Progenitor cell of endocrine pancreas (in vitro differentiated cells): ENCODE results near the gene DBN1. TPM values are rescaled to one million over a fixed set of nuclear protein-coding genes. Genes with fewer than 3 reads are reported as not detected.

Source experiments
- DNase-seq: peaks from one replicate; pipeline ENCODE4 v3.0.0; 2021; ENCODE audit warnings: low spot score; ENCODE audit not compliant: unreplicated experiment
- H3K27ac Mint-ChIP-seq: 2 replicates; pipeline ENCODE4 v1.8.0; 2021; ENCODE audit warnings: mild to moderate bottlenecking, moderate library complexity, mixed read lengths
- H3K27me3 Mint-ChIP-seq: 2 replicates; pipeline ENCODE4 v1.8.0; 2021; ENCODE audit warnings: mixed read lengths
- H3K36me3 Mint-ChIP-seq: 2 replicates; pipeline ENCODE4 v1.8.0; 2022; ENCODE audit warnings: mixed read lengths; ENCODE audit not compliant: insufficient read depth
- H3K4me1 Mint-ChIP-seq: 2 replicates; pipeline ENCODE4 v1.8.0; 2021; ENCODE audit warnings: low read depth, mixed read lengths
- H3K4me3 Mint-ChIP-seq: 2 replicates; pipeline ENCODE4 v1.8.0; 2021; ENCODE audit warnings: low read depth, mild to moderate bottlenecking, moderate library complexity, mixed read lengths
- H3K9me3 Mint-ChIP-seq: 2 replicates; pipeline ENCODE4 v1.8.0; 2021; ENCODE audit warnings: low read depth, mixed read lengths
- CTCF ChIP-seq: fragments of 200-600 bp; sonication (generic); IDR thresholded peaks from one replicate; pipeline ENCODE4 v1.5.0; 2021; ENCODE audit warnings: antibody characterized with exemption, mild to moderate bottlenecking; ENCODE audit not compliant: unreplicated experiment
- total RNA-seq: library from RNA; stranded (reverse); gene quantifications from 2 replicates; pipeline ENCODE4 v1.2.1, GENCODE V29; 2021

Gene DBN1
- total RNA-seq, 1 donor from 2014 or later: 396 TPM

- peaks cover 36% of the 10 kb centered on the region for H3K36me3 Mint-ChIP-seq
- H3K27ac Mint-ChIP-seq: peak overlapping the region; percentile 84
- DNase-seq: no peak
- no peaks in the 10 kb centered on the region for H3K27me3 Mint-ChIP-seq
- no peaks in the 10 kb centered on the region for H3K9me3 Mint-ChIP-seq
- no peak overlapping the region for H3K4me3 Mint-ChIP-seq
- H3K4me1 Mint-ChIP-seq: peaks cover 21% of the 10 kb centered on the region
- no peak for TF ChIP-seq CTCF
These were observed 5.1 kb downstream of the DBN1 start for GRCh38 chr5:177468329-177468684.

- Mint-ChIP-seq H3K27me3 (no peaks in the 10 kb centered on the region), H3K36me3 (peaks cover 41% of the 10 kb centered on the region), H3K4me1 (peaks cover 21% of the 10 kb centered on the region), H3K27ac (peak overlapping the region; percentile 52), H3K9me3 (no peaks in the 10 kb centered on the region), H3K4me3 (no peak overlapping the region)
- no peak for DNase-seq
- TF ChIP-seq CTCF: no peak
These were observed 6.0 kb downstream of the DBN1 start for GRCh38 chr5:177467436-177467835.

DNA sequence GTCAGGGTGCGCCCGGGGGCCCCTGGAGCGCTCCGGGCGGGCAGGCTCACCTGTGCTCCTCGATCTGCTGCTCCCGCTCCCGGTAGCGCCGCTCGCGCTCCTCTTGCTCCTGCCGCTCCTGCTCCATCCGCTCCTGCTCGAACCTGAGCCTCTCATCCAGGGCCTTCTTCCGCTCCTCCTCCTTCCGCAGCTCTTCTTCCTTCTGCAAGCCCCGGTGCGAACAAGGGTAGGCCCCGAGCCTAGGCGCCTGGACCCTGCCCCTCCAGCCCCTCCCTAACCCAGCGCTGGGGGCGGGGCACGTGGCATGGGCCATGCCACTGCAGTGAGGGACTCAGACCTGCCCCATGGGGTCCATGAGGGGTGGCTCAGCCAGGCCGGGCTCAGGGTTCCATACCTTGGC, 6.6 kb downstream of the DBN1 start:
- no peaks in the 10 kb centered on the region for H3K27me3 Mint-ChIP-seq
- no peaks in the 10 kb centered on the region for H3K9me3 Mint-ChIP-seq
- H3K4me3 Mint-ChIP-seq: no peak overlapping the region
- H3K27ac Mint-ChIP-seq: no peak overlapping the region
- H3K4me1 Mint-ChIP-seq: peaks cover 17% of the 10 kb centered on the region
- H3K36me3 Mint-ChIP-seq: peaks cover 41% of the 10 kb centered on the region
- no peak for TF ChIP-seq CTCF
- DNase-seq: no peak

- no peak overlapping the region for H3K27ac Mint-ChIP-seq
- H3K9me3 Mint-ChIP-seq: no peaks in the 10 kb centered on the region
- peaks cover 4% of the 10 kb centered on the region for H3K4me1 Mint-ChIP-seq
- no peak overlapping the region for H3K4me3 Mint-ChIP-seq
- no peaks in the 10 kb centered on the region for H3K27me3 Mint-ChIP-seq
- TF ChIP-seq CTCF: no peak
- H3K36me3 Mint-ChIP-seq: peaks cover 42% of the 10 kb centered on the region
- DNase-seq: no peak
These were observed 8.4 kb downstream of the DBN1 start for GRCh38 chr5:177465044-177465443.

DNA sequence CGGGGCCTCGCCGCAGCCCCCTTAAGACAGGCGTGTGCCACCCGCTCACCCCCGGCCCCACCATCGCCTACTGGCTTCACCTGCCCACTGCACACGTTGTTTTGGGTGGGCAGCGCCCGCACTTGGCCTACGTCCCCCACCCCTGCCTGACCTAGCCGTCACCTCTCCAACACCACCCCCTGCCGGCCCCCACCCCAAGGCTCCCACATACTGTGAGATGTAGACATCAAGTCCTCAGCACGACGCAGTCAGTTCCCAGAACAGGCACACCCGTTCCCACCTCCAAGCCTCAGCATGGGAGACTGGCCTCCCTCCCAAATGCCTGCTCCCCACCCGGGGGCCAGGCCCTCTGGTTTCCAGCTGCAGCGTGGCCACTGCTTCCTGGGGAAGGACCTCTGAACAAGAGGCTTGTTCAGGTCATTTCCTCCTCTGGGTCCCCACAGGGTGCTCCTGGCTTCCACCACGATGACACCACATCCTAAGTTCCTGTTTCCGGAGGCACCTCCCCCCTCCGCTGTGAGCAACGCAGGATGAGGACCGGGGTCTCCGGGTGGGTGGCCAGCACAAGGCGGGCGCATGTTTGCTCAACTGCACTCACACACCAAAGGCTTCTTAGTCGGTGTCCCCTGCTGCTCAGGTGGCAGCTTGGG, 11.3 kb downstream of the DBN1 start:
- Mint-ChIP-seq H3K4me3 (no peak overlapping the region), H3K9me3 (no peaks in the 10 kb centered on the region), H3K4me1 (peaks cover 2% of the 10 kb centered on the region), H3K27ac (no peak overlapping the region), H3K27me3 (no peaks in the 10 kb centered on the region), H3K36me3 (peaks cover 35% of the 10 kb centered on the region)
- no peak for DNase-seq
- TF ChIP-seq CTCF: no peak
